Stomach smooth muscle (tissue), 2 donors: Measurements from ENCODE around the gene PRPF40A.

ENCODE experiments used
- H3K27ac ChIP-seq: one replicate; pipeline ENCODE4 v1.7.0; 2013; ENCODE audit warnings: mild to moderate bottlenecking, low read length, inconsistent platforms
- H3K27me3 ChIP-seq, 2 donors: one replicate each; pipeline ENCODE4 v1.7.0; 2013; ENCODE audit warnings: low read length in 2 of 2; ENCODE audit not compliant: insufficient read depth in 2 of 2, control insufficient read depth in 1 of 2
- H3K36me3 ChIP-seq, 2 donors: one replicate each; pipeline ENCODE4 v1.7.0; 2013; ENCODE audit warnings: low read length in 2 of 2; ENCODE audit not compliant: control insufficient read depth in 2 of 2, insufficient read depth in 2 of 2
- H3K4me1 ChIP-seq: one replicate; pipeline ENCODE4 v1.7.0; 2013; ENCODE audit warnings: low read length; ENCODE audit not compliant: control insufficient read depth, insufficient read depth
- H3K4me3 ChIP-seq, 2 donors: one replicate each; pipeline ENCODE4 v1.7.0; 2013; ENCODE audit warnings: low read length in 2 of 2
- H3K9ac ChIP-seq, 2 donors: one replicate each; pipeline ENCODE4 v1.7.0; 2013; ENCODE audit warnings: low read length in 2 of 2, mild to moderate bottlenecking in 1 of 2
- H3K9me3 ChIP-seq, 2 donors: one replicate each; pipeline ENCODE4 v1.7.0; 2013; ENCODE audit warnings: low read length in 2 of 2; ENCODE audit not compliant: control insufficient read depth in 2 of 2
- donor health status: healthy.
- donor health status: Pancreatic carcinoma.

PRPF40A gene

GRCh38 chr2:152622219-152622618 is 95.0 kb downstream of the PRPF40A start:
- Histone ChIP-seq H3K4me3 (no peak overlapping the region), H3K9me3 (no peaks in the 10 kb centered on the region), H3K36me3 (peaks cover 2% of the 10 kb centered on the region in 2 donors), H3K4me1 (peaks cover 7% of the 10 kb centered on the region), H3K9ac (no peak overlapping the region), H3K27ac (no peak overlapping the region), H3K27me3 (no peaks in the 10 kb centered on the region)

- Histone ChIP-seq H3K9ac (peak overlapping the region in 1 of 2 donors; percentile 57), H3K36me3 (peaks cover 2 to 6% of the 10 kb centered on the region in 2 donors), H3K4me1 (peaks cover 7% of the 10 kb centered on the region), H3K4me3 (peak overlapping the region in 1 of 2 donors; percentile 30), H3K27ac (peak overlapping the region; percentile 94), H3K9me3 (no peaks in the 10 kb centered on the region), H3K27me3 (no peaks in the 10 kb centered on the region)
Measured at GRCh38 chr2:152620985-152621384, 96.3 kb downstream of the PRPF40A start.

- Histone ChIP-seq H3K36me3 (peaks cover 2 to 9% of the 10 kb centered on the region in 2 donors), H3K9me3 (no peaks in the 10 kb centered on the region), H3K27ac (peak overlapping the region; percentile 94), H3K9ac (peak overlapping the region; percentile 57 to 75), H3K27me3 (no peaks in the 10 kb centered on the region), H3K4me3 (peak overlapping the region in 1 of 2 donors; percentile 30), H3K4me1 (peaks cover 7% of the 10 kb centered on the region)
Measured at GRCh38 chr2:152620208-152620607, 97.1 kb downstream of the PRPF40A start.

GRCh38 chr2:152618193-152618564 is 99.1 kb downstream of the PRPF40A start:
- H3K9ac ChIP-seq = no peak overlapping the region
- H3K9me3 ChIP-seq = no peaks in the 10 kb centered on the region
- no peak overlapping the region for H3K27ac ChIP-seq
- H3K4me3 ChIP-seq = no peak overlapping the region
- no peaks in the 10 kb centered on the region for H3K27me3 ChIP-seq
- H3K4me1 ChIP-seq = peaks cover 7% of the 10 kb centered on the region
- H3K36me3 ChIP-seq = peaks cover 2 to 9% of the 10 kb centered on the region in 2 donors

- Histone ChIP-seq H3K27ac (no peak overlapping the region), H3K4me1 (peaks cover 7% of the 10 kb centered on the region), H3K36me3 (peaks cover 2 to 9% of the 10 kb centered on the region in 2 donors), H3K9me3 (no peaks in the 10 kb centered on the region), H3K9ac (no peak overlapping the region), H3K27me3 (no peaks in the 10 kb centered on the region), H3K4me3 (no peak overlapping the region)
Measured at GRCh38 chr2:152617456-152618192, 99.6 kb downstream of the PRPF40A start.

- Histone ChIP-seq H3K4me3 (no peak overlapping the region), H3K9ac (no peak overlapping the region), H3K9me3 (no peaks in the 10 kb centered on the region), H3K27me3 (no peaks in the 10 kb centered on the region), H3K4me1 (peaks cover 8% of the 10 kb centered on the region), H3K27ac (no peak overlapping the region), H3K36me3 (peaks cover 2 to 9% of the 10 kb centered on the region in 2 donors)
Measured at GRCh38 chr2:152615177-152615576, 102.1 kb downstream of the PRPF40A start.

GRCh38 chr2:152613235-152613634 is 104.0 kb downstream of the PRPF40A start:
- H3K36me3 ChIP-seq = peaks cover 2 to 9% of the 10 kb centered on the region in 2 donors
- no peaks in the 10 kb centered on the region for H3K9me3 ChIP-seq
- H3K4me1 ChIP-seq = peaks cover 3% of the 10 kb centered on the region
- H3K4me3 ChIP-seq = no peak overlapping the region
- H3K9ac ChIP-seq = no peak overlapping the region
- no peaks in the 10 kb centered on the region for H3K27me3 ChIP-seq
- no peak overlapping the region for H3K27ac ChIP-seq

- no peak overlapping the region for H3K9ac ChIP-seq
- no peaks in the 10 kb centered on the region for H3K27me3 ChIP-seq
- no peaks in the 10 kb centered on the region for H3K9me3 ChIP-seq
- peaks cover 2 to 7% of the 10 kb centered on the region in 2 donors for H3K36me3 ChIP-seq
- H3K4me1 ChIP-seq = peaks cover 3% of the 10 kb centered on the region
- no peak overlapping the region for H3K27ac ChIP-seq
- H3K4me3 ChIP-seq = no peak overlapping the region
Measured at GRCh38 chr2:152611458-152612231, 105.6 kb downstream of the PRPF40A start.

- H3K4me1 ChIP-seq = peaks cover 3% of the 10 kb centered on the region
- H3K27ac ChIP-seq = no peak overlapping the region
- H3K9me3 ChIP-seq = no peaks in the 10 kb centered on the region
- peaks cover 2 to 3% of the 10 kb centered on the region in 2 donors for H3K36me3 ChIP-seq
- no peaks in the 10 kb centered on the region for H3K27me3 ChIP-seq
- H3K4me3 ChIP-seq = no peak overlapping the region
- H3K9ac ChIP-seq = no peak overlapping the region
Measured at GRCh38 chr2:152609699-152610098, 107.6 kb downstream of the PRPF40A start.

GRCh38 chr2:152609154-152609553 is 108.1 kb downstream of the PRPF40A start:
- Histone ChIP-seq H3K9me3 (no peaks in the 10 kb centered on the region), H3K4me1 (peaks cover 3% of the 10 kb centered on the region), H3K27me3 (no peaks in the 10 kb centered on the region), H3K36me3 (peaks cover 2 to 3% of the 10 kb centered on the region in 2 donors), H3K4me3 (no peak overlapping the region), H3K9ac (no peak overlapping the region), H3K27ac (no peak overlapping the region)
